ENCODE data around the gene TTLL11. TPM values are rescaled to one million over a fixed set of nuclear protein-coding genes. Genes with fewer than 3 reads are reported as not detected.

The TTLL11 gene
- total and polyA plus RNA-seq, 7 experiments from 2014 or later = 3.0 to 8.6 (median 4.4) TPM

DNA sequence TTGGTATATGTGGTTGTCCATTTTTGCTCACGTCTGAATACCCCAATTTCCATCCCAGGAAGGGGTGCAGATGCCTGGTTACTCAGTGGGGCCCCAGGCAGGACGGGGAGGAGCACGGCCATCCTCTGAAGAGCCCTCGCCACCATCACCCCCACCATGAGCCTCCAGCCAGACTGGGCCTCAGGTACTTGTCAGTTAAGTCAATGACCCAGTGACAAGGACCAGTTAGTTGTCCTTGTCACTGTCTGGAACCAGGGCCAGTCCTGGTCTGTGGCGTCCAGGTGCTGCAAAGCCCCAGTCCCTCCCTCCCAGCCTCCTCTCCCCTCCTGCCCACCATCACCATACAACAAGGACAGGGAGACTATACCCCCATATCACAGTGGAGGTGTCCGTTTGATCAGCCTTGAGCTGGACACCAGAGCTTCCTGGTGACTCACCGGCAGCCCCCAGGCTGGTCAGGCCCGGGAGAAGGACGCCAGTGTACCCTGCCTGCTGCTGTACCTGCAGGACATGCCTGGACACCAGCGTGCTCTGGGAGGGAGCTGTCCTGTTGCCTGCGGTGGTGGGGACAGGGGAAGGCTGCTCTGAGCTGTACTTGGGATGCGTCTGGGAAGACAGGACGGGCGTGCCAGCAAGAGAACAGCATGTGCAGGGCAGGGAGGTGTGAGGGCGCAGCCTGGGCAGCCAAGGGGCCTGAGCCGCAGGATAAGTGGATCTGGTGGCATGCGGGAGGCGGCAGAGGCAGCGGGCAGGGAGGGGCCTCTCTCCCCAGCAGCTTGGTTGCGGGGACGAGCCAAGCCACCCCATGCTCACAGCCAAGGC, 32.6 kb upstream of the TTLL11 start:
- Histone ChIP-seq H3K27me3 (ENCODE audit: control insufficient read depth in 2 of 2, insufficient read depth in 2 of 2, low read length in 2 of 2) (no peaks in the 10 kb centered on the region), H3K36me3 (ENCODE audit: control insufficient read depth in 2 of 3, insufficient read depth in 3 of 3, low read length in 3 of 3) (no peaks in the 10 kb centered on the region), H3K27ac (ENCODE audit: low read depth, low read length) (no peak overlapping the region), H3K4me3 (ENCODE audit: low read length) (no peak overlapping the region), H3K4me1 (ENCODE audit: control insufficient read depth in 2 of 2, insufficient read depth in 2 of 2, low read length in 2 of 2) (no peaks in the 10 kb centered on the region), H3K9me3 (ENCODE audit: control insufficient read depth in 2 of 3, low read length in 3 of 3) (no peaks in the 10 kb centered on the region)
- Mint-ChIP-seq H3K27ac (peak overlapping the region in 1 of 9 donors; percentile 73), H3K27me3 (peaks cover 11 to 43% (median 27%) of the 10 kb centered on the region in 5 donors), H3K4me3 (peak overlapping the region in 8 of 10 donors; percentile 43 to 89 (median 78)), H3K36me3 (no peaks in the 10 kb centered on the region), H3K4me1 (peaks cover 14 to 21% (median 17%) of the 10 kb centered on the region in 7 donors), H3K9me3 (no peaks in the 10 kb centered on the region)
- no peak for DNase-seq
- ATAC-seq = no peak
- POLR2A ChIA-PET = no interaction called here
- intact Hi-C loops (cut with micrococcal nuclease) = loop anchor here (1.0 to 10.0 kb wide), 6 partner anchors 139 to 1381 kb away; partner anchors contain the start of genes MRRF (in 1 of the 2) and RBM18 (in 1 of the 2)
- CTCF ChIA-PET = interaction anchor here (1.1 to 7.8 kb wide), 6 partner anchors 19 to 684 kb away, joined by 3 to 78 read pairs (median 16); no protein-coding TSS in a partner anchor

DNA sequence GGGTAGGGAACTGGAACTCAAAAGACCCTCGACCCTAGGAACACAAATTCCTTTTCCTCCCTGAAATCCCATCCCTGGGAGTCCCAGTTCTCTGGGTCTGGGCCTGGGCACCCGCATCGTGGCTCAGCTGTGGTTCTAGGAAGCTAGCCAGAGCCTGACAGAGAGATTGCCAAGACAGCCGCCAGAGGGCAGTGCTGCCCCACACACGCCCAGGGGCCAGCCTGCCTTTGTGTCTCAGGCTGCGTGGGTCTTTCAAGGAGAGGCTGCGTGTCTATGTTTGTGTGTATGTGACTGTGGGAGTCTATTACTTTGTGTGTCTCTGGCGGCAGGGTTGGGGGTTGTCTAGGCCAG, 32.0 kb upstream of the TTLL11 start:
- H3K27me3 Mint-ChIP-seq = peaks cover 11 to 43% (median 27%) of the 10 kb centered on the region in 5 donors
- ChIA-PET CTCF (interaction anchor here (0.7 to 7.8 kb wide), 13 partner anchors 8 to 1304 kb away, joined by 3 to 78 read pairs (median 4); no protein-coding TSS in a partner anchor), POLR2A (no interaction called here)
- H3K27ac ChIP-seq (ENCODE audit: low read depth, low read length) = no peak overlapping the region
- no peak overlapping the region for H3K4me3 ChIP-seq (ENCODE audit: low read length)
- H3K9me3 ChIP-seq (ENCODE audit: control insufficient read depth in 2 of 3, low read length in 3 of 3) = no peaks in the 10 kb centered on the region
- no peaks in the 10 kb centered on the region for H3K36me3 ChIP-seq (ENCODE audit: control insufficient read depth in 2 of 3, insufficient read depth in 3 of 3, low read length in 3 of 3)
- intact Hi-C loops (cut with micrococcal nuclease) = loop anchor here (1.0 to 10.0 kb wide), 6 partner anchors 140 to 1380 kb away; partner anchors contain the start of genes MRRF (in 1 of the 2) and RBM18 (in 1 of the 2)
- H3K4me1 Mint-ChIP-seq = peaks cover 14 to 21% (median 17%) of the 10 kb centered on the region in 7 donors
- H3K9me3 Mint-ChIP-seq = no peaks in the 10 kb centered on the region
- ATAC-seq (peak; percentile 84), DNase-seq (peak; percentile 54 to 80 (median 76))
- no peaks in the 10 kb centered on the region for H3K36me3 Mint-ChIP-seq
- H3K4me3 Mint-ChIP-seq = peak overlapping the region; percentile 21 to 89 (median 60)
- no peaks in the 10 kb centered on the region for H3K27me3 ChIP-seq (ENCODE audit: control insufficient read depth in 2 of 2, insufficient read depth in 2 of 2, low read length in 2 of 2)
- no peaks in the 10 kb centered on the region for H3K4me1 ChIP-seq (ENCODE audit: control insufficient read depth in 2 of 2, insufficient read depth in 2 of 2, low read length in 2 of 2)
- no peak overlapping the region for H3K27ac Mint-ChIP-seq

DNA sequence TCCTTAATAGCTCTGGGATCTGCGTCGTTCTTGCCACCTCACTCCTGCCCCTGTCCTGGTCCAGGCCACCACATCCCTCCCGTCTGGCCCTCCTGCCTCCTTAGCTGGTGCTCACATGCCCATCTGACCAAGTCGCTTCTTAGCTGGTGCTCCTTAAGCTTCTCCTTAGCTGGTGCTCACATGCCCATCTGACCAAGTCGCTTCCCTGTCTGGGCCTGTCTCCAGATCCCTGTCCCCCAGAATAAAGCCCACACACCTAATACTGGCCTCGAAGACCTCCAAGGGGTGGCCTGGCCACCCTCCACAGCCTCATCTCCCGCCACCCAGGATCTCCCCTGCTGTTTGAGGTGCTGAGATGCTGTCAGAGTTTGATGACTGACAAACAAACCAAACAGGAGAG, 31.4 kb upstream of the TTLL11 start:
- no peaks in the 10 kb centered on the region for H3K4me1 ChIP-seq (ENCODE audit: control insufficient read depth in 2 of 2, insufficient read depth in 2 of 2, low read length in 2 of 2)
- Mint-ChIP-seq H3K4me1 (peaks cover 14 to 21% (median 17%) of the 10 kb centered on the region in 7 donors), H3K9me3 (no peaks in the 10 kb centered on the region), H3K27me3 (peaks cover 11 to 42% (median 27%) of the 10 kb centered on the region in 5 donors), H3K36me3 (no peaks in the 10 kb centered on the region), H3K27ac (peak overlapping the region in 1 of 9 donors; percentile 28), H3K4me3 (no peak overlapping the region)
- CTCF ChIA-PET = interaction anchor here (0.7 to 7.8 kb wide), 13 partner anchors 9 to 1303 kb away, joined by 3 to 78 read pairs (median 4); no protein-coding TSS in a partner anchor
- DNase-seq (no peak), ATAC-seq (no peak)
- intact Hi-C loops (cut with micrococcal nuclease) = loop anchor here in 1 of 2 donors (2.0 to 10.0 kb wide), 3 partner anchors 140 to 1380 kb away; partner anchors contain the start of genes MRRF and RBM18
- H3K27ac ChIP-seq (ENCODE audit: low read depth, low read length) = no peak overlapping the region
- no peaks in the 10 kb centered on the region for H3K27me3 ChIP-seq (ENCODE audit: control insufficient read depth in 2 of 2, insufficient read depth in 2 of 2, low read length in 2 of 2)
- no peak overlapping the region for H3K4me3 ChIP-seq (ENCODE audit: low read length)
- H3K9me3 ChIP-seq (ENCODE audit: control insufficient read depth in 2 of 3, low read length in 3 of 3) = no peaks in the 10 kb centered on the region
- POLR2A ChIA-PET = no interaction called here
- no peaks in the 10 kb centered on the region for H3K36me3 ChIP-seq (ENCODE audit: control insufficient read depth in 2 of 3, insufficient read depth in 3 of 3, low read length in 3 of 3)

DNA sequence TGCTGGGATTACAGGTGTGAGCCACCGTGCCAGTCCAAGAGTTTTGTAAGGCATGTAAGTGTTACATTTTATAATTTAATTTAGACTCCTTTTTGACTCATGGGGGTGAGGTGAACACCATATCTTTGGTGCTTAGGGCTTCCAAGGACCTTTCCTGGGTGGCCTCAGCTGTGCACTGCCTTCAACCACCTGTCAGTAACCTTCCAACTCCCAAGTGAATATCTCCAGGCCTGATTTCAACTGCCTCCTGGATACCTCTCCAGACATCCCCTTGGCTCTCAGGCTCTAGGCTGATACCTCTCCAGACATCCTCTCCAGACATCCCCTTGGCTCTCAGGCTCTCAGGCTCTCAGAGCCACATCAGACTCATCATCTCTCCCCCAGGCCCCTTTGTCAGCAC, 30.9 kb upstream of the TTLL11 start:
- no peaks in the 10 kb centered on the region for H3K36me3 Mint-ChIP-seq
- no peak overlapping the region for H3K27ac ChIP-seq (ENCODE audit: low read depth, low read length)
- H3K27me3 Mint-ChIP-seq = peaks cover 11 to 38% (median 23%) of the 10 kb centered on the region in 5 donors
- CTCF ChIA-PET = interaction anchor here (1.1 to 7.8 kb wide), 8 partner anchors 16 to 686 kb away, joined by 3 to 78 read pairs (median 5); no protein-coding TSS in a partner anchor
- no peaks in the 10 kb centered on the region for H3K27me3 ChIP-seq (ENCODE audit: control insufficient read depth in 2 of 2, insufficient read depth in 2 of 2, low read length in 2 of 2)
- H3K9me3 Mint-ChIP-seq = no peaks in the 10 kb centered on the region
- peaks cover 14 to 21% (median 17%) of the 10 kb centered on the region in 7 donors for H3K4me1 Mint-ChIP-seq
- no peak overlapping the region for H3K4me3 Mint-ChIP-seq
- H3K9me3 ChIP-seq (ENCODE audit: control insufficient read depth in 2 of 3, low read length in 3 of 3) = no peaks in the 10 kb centered on the region
- peak overlapping the region in 1 of 9 donors; percentile 28 for H3K27ac Mint-ChIP-seq
- H3K4me3 ChIP-seq (ENCODE audit: low read length) = no peak overlapping the region
- intact Hi-C loops (cut with micrococcal nuclease) = loop anchor here in 1 of 2 donors (2.0 to 10.0 kb wide), 3 partner anchors 141 to 1379 kb away; partner anchors contain the start of genes MRRF and RBM18
- POLR2A ChIA-PET = no interaction called here
- no peaks in the 10 kb centered on the region for H3K4me1 ChIP-seq (ENCODE audit: control insufficient read depth in 2 of 2, insufficient read depth in 2 of 2, low read length in 2 of 2)
- H3K36me3 ChIP-seq (ENCODE audit: control insufficient read depth in 2 of 3, insufficient read depth in 3 of 3, low read length in 3 of 3) = no peaks in the 10 kb centered on the region
- no peak for DNase-seq
- ATAC-seq = no peak

- Histone ChIP-seq H3K4me1 (ENCODE audit: control insufficient read depth in 2 of 2, insufficient read depth in 2 of 2, low read length in 2 of 2) (no peaks in the 10 kb centered on the region), H3K4me3 (ENCODE audit: low read length) (no peak overlapping the region), H3K36me3 (ENCODE audit: control insufficient read depth in 2 of 3, insufficient read depth in 3 of 3, low read length in 3 of 3) (no peaks in the 10 kb centered on the region), H3K27me3 (ENCODE audit: control insufficient read depth in 2 of 2, insufficient read depth in 2 of 2, low read length in 2 of 2) (no peaks in the 10 kb centered on the region), H3K9me3 (ENCODE audit: control insufficient read depth in 2 of 3, low read length in 3 of 3) (no peaks in the 10 kb centered on the region), H3K27ac (ENCODE audit: low read depth, low read length) (no peak overlapping the region)
- H3K4me1 Mint-ChIP-seq = peaks cover 14 to 21% (median 17%) of the 10 kb centered on the region in 7 donors
- no peak overlapping the region for H3K4me3 Mint-ChIP-seq
- CTCF ChIA-PET = interaction anchor here (0.6 to 7.8 kb wide), 6 partner anchors 17 to 691 kb away, joined by 3 to 78 read pairs (median 14); no protein-coding TSS in a partner anchor
- H3K27ac Mint-ChIP-seq = peak overlapping the region in 1 of 9 donors; percentile 69
- no peaks in the 10 kb centered on the region for H3K9me3 Mint-ChIP-seq
- POLR2A ChIA-PET = no interaction called here
- no peaks in the 10 kb centered on the region for H3K36me3 Mint-ChIP-seq
- ATAC-seq = peak; percentile 77
- DNase-seq = peak; percentile 27 to 78 (median 58)
- intact Hi-C loops (cut with micrococcal nuclease) = loop anchor here (1.0 to 10.0 kb wide), 3 partner anchors 24 to 1378 kb away; partner anchors contain the start of genes MRRF (in 1 of the 2) and RBM18 (in 1 of the 2)
- peaks cover 11 to 38% (median 23%) of the 10 kb centered on the region in 5 donors for H3K27me3 Mint-ChIP-seq
Measured at GRCh38 chr9:122122903-122123632, 30.0 kb upstream of the TTLL11 start.

DNA sequence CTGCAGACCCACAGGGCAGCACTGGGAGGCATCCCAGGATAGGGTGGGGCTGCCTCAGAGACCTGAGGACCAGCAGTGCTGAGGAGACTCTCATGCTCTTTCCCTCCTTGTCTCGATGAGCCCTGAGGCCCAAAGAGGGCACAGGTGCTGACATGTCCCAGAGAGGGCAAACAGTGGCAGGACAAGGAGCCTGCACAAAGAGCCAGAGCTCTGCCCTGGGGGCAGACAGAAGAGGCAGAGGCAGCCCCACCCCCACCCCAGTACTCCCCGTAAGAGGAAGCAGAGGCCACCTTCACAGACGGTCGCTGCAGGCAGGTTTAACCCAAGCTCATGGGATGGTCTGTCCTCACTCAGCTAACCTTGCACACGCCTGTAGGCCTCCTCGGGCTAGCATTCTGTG, 29.4 kb upstream of the TTLL11 start:
- H3K9me3 Mint-ChIP-seq = no peaks in the 10 kb centered on the region
- DNase-seq (no peak), ATAC-seq (no peak)
- H3K27ac Mint-ChIP-seq = no peak overlapping the region
- peaks cover 11 to 33% (median 23%) of the 10 kb centered on the region in 5 donors for H3K27me3 Mint-ChIP-seq
- no peaks in the 10 kb centered on the region for H3K4me1 ChIP-seq (ENCODE audit: control insufficient read depth in 2 of 2, insufficient read depth in 2 of 2, low read length in 2 of 2)
- H3K4me3 ChIP-seq (ENCODE audit: low read length) = no peak overlapping the region
- peaks cover 14 to 21% (median 17%) of the 10 kb centered on the region in 7 donors for H3K4me1 Mint-ChIP-seq
- H3K9me3 ChIP-seq (ENCODE audit: control insufficient read depth in 2 of 3, low read length in 3 of 3) = no peaks in the 10 kb centered on the region
- H3K27me3 ChIP-seq (ENCODE audit: control insufficient read depth in 2 of 2, insufficient read depth in 2 of 2, low read length in 2 of 2) = no peaks in the 10 kb centered on the region
- H3K36me3 ChIP-seq (ENCODE audit: control insufficient read depth in 2 of 3, insufficient read depth in 3 of 3, low read length in 3 of 3) = no peaks in the 10 kb centered on the region
- intact Hi-C loops (cut with micrococcal nuclease) = loop anchor here in 1 of 2 donors (10.0 kb wide), 2 partner anchors 142 to 1378 kb away; partner anchors contain the start of genes MRRF and RBM18
- CTCF ChIA-PET = interaction anchor here (0.6 to 7.8 kb wide), 6 partner anchors 20 to 692 kb away, joined by 3 to 78 read pairs (median 4); no protein-coding TSS in a partner anchor
- H3K36me3 Mint-ChIP-seq = no peaks in the 10 kb centered on the region
- H3K4me3 Mint-ChIP-seq = no peak overlapping the region
- H3K27ac ChIP-seq (ENCODE audit: low read depth, low read length) = no peak overlapping the region
- POLR2A ChIA-PET = interaction anchor here (0.7 kb wide), 1 partner anchor 23 kb away, joined by 3 read pairs; no protein-coding TSS in a partner anchor

Data from naive thymus-derived CD4-positive, alpha-beta T cell (primary cell).